Measurements from ENCODE around the gene ZBTB9.
"Not testable (repeated sequence)": the region's sequence is repeated elsewhere in the genome, so short reads cannot be mapped to it uniquely, and the experiment has no call there.

ZBTB9 gene

GRCh38 chr6:33469661-33470060 lies 15.3 kb downstream of the ZBTB9 start:
- no peak for DNase-seq (ENCODE audit: low read depth)
- TF ChIP-seq CTCF (conservative IDR thresholded peaks at IDR 0.05; ENCODE audit: low read depth, low read length), result no peak
- no peak overlapping the region for H3K4me3 ChIP-seq (ENCODE audit: low read length)

- H3K4me3 ChIP-seq (ENCODE audit: low read length), result no peak overlapping the region
- DNase-seq (ENCODE audit: low read depth), result no peak
- no peak for TF ChIP-seq CTCF (conservative IDR thresholded peaks at IDR 0.05; ENCODE audit: low read depth, low read length)
These were observed 23.5 kb downstream of the ZBTB9 start for GRCh38 chr6:33477864-33478263.

- peak; percentile 26 for TF ChIP-seq CTCF (conservative IDR thresholded peaks at IDR 0.05; ENCODE audit: low read depth, low read length)
- no peak overlapping the region for H3K4me3 ChIP-seq (ENCODE audit: low read length)
- peak; percentile 5 for DNase-seq (ENCODE audit: low read depth)
These were observed 26.8 kb downstream of the ZBTB9 start for GRCh38 chr6:33481192-33481591.

GRCh38 chr6:33482620-33483019 lies 28.2 kb downstream of the ZBTB9 start:
- DNase-seq (ENCODE audit: low read depth), result not testable (repeated sequence)

GRCh38 chr6:33483678-33484077 lies 29.3 kb downstream of the ZBTB9 start:
- H3K4me3 ChIP-seq (ENCODE audit: low read length), result no peak overlapping the region
- no peak for TF ChIP-seq CTCF (conservative IDR thresholded peaks at IDR 0.05; ENCODE audit: low read depth, low read length)
- no peak for DNase-seq (ENCODE audit: low read depth)

More at GRCh38 chr6:33482620-33483019, 28.2 kb downstream of the ZBTB9 start:
- not testable (repeated sequence) for H3K4me3 ChIP-seq (ENCODE audit: low read length)

GRCh38 chr6:33484673-33485262 lies 30.4 kb downstream of the ZBTB9 start:
- not testable (repeated sequence) for DNase-seq (ENCODE audit: low read depth); H3K4me3 ChIP-seq (ENCODE audit: low read length)

- not testable (repeated sequence) for DNase-seq (ENCODE audit: low read depth); H3K4me3 ChIP-seq (ENCODE audit: low read length)
These were observed 31.3 kb downstream of the ZBTB9 start for GRCh38 chr6:33485680-33486079.

- no peak overlapping the region for H3K4me3 ChIP-seq (ENCODE audit: low read length)
- no peak for TF ChIP-seq CTCF (conservative IDR thresholded peaks at IDR 0.05; ENCODE audit: low read depth, low read length)
These were observed 34.0 kb downstream of the ZBTB9 start for GRCh38 chr6:33488339-33488738.

GRCh38 chr6:33490198-33490597 lies 35.8 kb downstream of the ZBTB9 start:
- no peak overlapping the region for H3K4me3 ChIP-seq (ENCODE audit: low read length)
- DNase-seq (ENCODE audit: low read depth), result no peak
- TF ChIP-seq CTCF (conservative IDR thresholded peaks at IDR 0.05; ENCODE audit: low read depth, low read length), result no peak

More at GRCh38 chr6:33488339-33488738, 34.0 kb downstream of the ZBTB9 start:
- DNase-seq (ENCODE audit: low read depth), result no peak
